Parathyroid adenoma (tissue), 2 donors: ENCODE data around the gene CCL22.

Experiments used
- H2AFZ ChIP-seq: fragments of 300-600 bp; sonication (generic); one replicate; pipeline ENCODE4 v1.7.0; 2017; ENCODE audit warnings: antibody characterized with exemption, mild to moderate bottlenecking
- H3K27ac ChIP-seq: fragments of 300-600 bp; sonication (generic); one replicate; pipeline ENCODE4 v1.7.0; 2017
- H3K27me3 ChIP-seq: fragments of 300-600 bp; sonication (generic); one replicate; pipeline ENCODE4 v1.7.0; 2017; ENCODE audit warnings: low read length; ENCODE audit not compliant: control insufficient read depth, insufficient read depth
- H3K36me3 ChIP-seq: fragments of 300-600 bp; sonication (generic); one replicate; pipeline ENCODE4 v1.7.0; 2017; ENCODE audit warnings: low read length; ENCODE audit not compliant: control insufficient read depth, insufficient read depth
- H3K4me1 ChIP-seq: fragments of 300-600 bp; sonication (generic); one replicate; pipeline ENCODE4 v1.7.0; 2017; ENCODE audit warnings: control low read depth
- H3K4me2 ChIP-seq: fragments of 300-600 bp; sonication (generic); one replicate; pipeline ENCODE4 v1.7.0; 2017; ENCODE audit warnings: low read length
- H3K4me3 ChIP-seq: fragments of 300-600 bp; sonication (generic); one replicate; pipeline ENCODE4 v1.7.0; 2017; ENCODE audit warnings: low read depth, low read length
- H3K79me2 ChIP-seq: fragments of 300-600 bp; sonication (generic); one replicate; pipeline ENCODE4 v1.7.0; 2017; ENCODE audit warnings: control low read depth
- H3K9ac ChIP-seq: fragments of 300-600 bp; sonication (generic); one replicate; pipeline ENCODE4 v1.7.0; 2017; ENCODE audit warnings: mild to moderate bottlenecking
- H3K9me3 ChIP-seq: fragments of 300-600 bp; sonication (generic); one replicate; pipeline ENCODE4 v1.7.0; 2017; ENCODE audit warnings: low read length; ENCODE audit not compliant: control insufficient read depth
- CTCF ChIP-seq: fragments of 300-600 bp; sonication (generic); IDR thresholded peaks from one replicate; pipeline ENCODE4 v1.7.0; 2017; ENCODE audit warnings: antibody characterized with exemption, mild to moderate bottlenecking
- donor health status: primary hyperparathyroidism.

CCL22 gene

GRCh38 chr16:57401943-57402640, 43.5 kb downstream of the CCL22 start:
- H3K4me1 ChIP-seq, result no peaks in the 10 kb centered on the region
- H3K9me3 ChIP-seq, result no peaks in the 10 kb centered on the region
- H3K27me3 ChIP-seq, result no peaks in the 10 kb centered on the region
- H3K27ac ChIP-seq, result no peak overlapping the region
- no peak overlapping the region for H3K9ac ChIP-seq
- no peaks in the 10 kb centered on the region for H3K36me3 ChIP-seq
- no peaks in the 10 kb centered on the region for H3K79me2 ChIP-seq
- no peak for TF ChIP-seq CTCF
- H3K4me3 ChIP-seq, result no peak overlapping the region
- H3K4me2 ChIP-seq, result no peak overlapping the region
- H2AFZ ChIP-seq, result no peak overlapping the region

- H3K27ac ChIP-seq, result no peak within 1 kb of the TSS
- H3K36me3 ChIP-seq, result no peaks in the 10 kb centered on the region
- no peaks in the 10 kb centered on the region for H3K9me3 ChIP-seq
- no peaks in the 10 kb centered on the region for H3K4me1 ChIP-seq
- H3K4me2 ChIP-seq, result no peak within 1 kb of the TSS
- no peak for TF ChIP-seq CTCF
- H3K27me3 ChIP-seq, result no peaks in the 10 kb centered on the region
- H3K4me3 ChIP-seq, result no peak within 1 kb of the TSS
- H3K79me2 ChIP-seq, result no peaks in the 10 kb centered on the region
- H2AFZ ChIP-seq, result no peak within 1 kb of the TSS
- H3K9ac ChIP-seq, result no peak within 1 kb of the TSS
Observed at GRCh38 chr16:57403965-57404817, 45.6 kb downstream of the CCL22 start, which contains the start of gene CCL17. Gene CCL17, plus strand, starts transcription at chr16:57404767. Its CDS starts 9,166 bp downstream, at chr16:57413933.

- no peaks in the 10 kb centered on the region for H3K9me3 ChIP-seq
- TF ChIP-seq CTCF, result no peak
- H3K36me3 ChIP-seq, result no peaks in the 10 kb centered on the region
- no peak overlapping the region for H3K4me3 ChIP-seq
- no peaks in the 10 kb centered on the region for H3K79me2 ChIP-seq
- no peak overlapping the region for H3K9ac ChIP-seq
- H2AFZ ChIP-seq, result no peak overlapping the region
- H3K4me2 ChIP-seq, result no peak overlapping the region
- no peaks in the 10 kb centered on the region for H3K4me1 ChIP-seq
- no peaks in the 10 kb centered on the region for H3K27me3 ChIP-seq
- no peak overlapping the region for H3K27ac ChIP-seq
Observed at GRCh38 chr16:57405097-57405496, 46.5 kb downstream of the CCL22 start.

GRCh38 chr16:57406881-57407280, 48.3 kb downstream of the CCL22 start:
- Histone ChIP-seq H2AFZ (no peak overlapping the region), H3K27ac (no peak overlapping the region), H3K9me3 (no peaks in the 10 kb centered on the region), H3K9ac (no peak overlapping the region), H3K79me2 (no peaks in the 10 kb centered on the region), H3K4me1 (no peaks in the 10 kb centered on the region), H3K4me3 (no peak overlapping the region), H3K4me2 (no peak overlapping the region), H3K36me3 (no peaks in the 10 kb centered on the region), H3K27me3 (no peaks in the 10 kb centered on the region)
- no peak for TF ChIP-seq CTCF
